Renal pelvis (tissue), 12 donors: ENCODE data around the gene TMTC4. TPM values are rescaled to one million over a fixed set of nuclear protein-coding genes. Genes with fewer than 3 reads are reported as not detected.
A peak's percentile ranks its signal among the peaks of the same experiment; 100 is the strongest.
"Not testable (repeated sequence)": the region's sequence is repeated elsewhere in the genome, so short reads cannot be mapped to it uniquely, and the experiment has no call there.

Experiments used
- DNase-seq: peaks from one replicate; pipeline ENCODE4 v3.0.0-alpha.2; 2013
- long read RNA-seq, 16 experiments: transcript quantifications; one replicate each; lab custom pipeline, GENCODE V29; 2026
- polyA plus RNA-seq, 3 donors: library from polyadenylated mRNA; unstranded; fragments of 120-200 nt; gene quantifications; one replicate each; pipeline ENCODE4 v1.2.1, GENCODE V29; 2013; ENCODE audit not compliant: insufficient read length in 3 of 3

Gene TMTC4, protein sequence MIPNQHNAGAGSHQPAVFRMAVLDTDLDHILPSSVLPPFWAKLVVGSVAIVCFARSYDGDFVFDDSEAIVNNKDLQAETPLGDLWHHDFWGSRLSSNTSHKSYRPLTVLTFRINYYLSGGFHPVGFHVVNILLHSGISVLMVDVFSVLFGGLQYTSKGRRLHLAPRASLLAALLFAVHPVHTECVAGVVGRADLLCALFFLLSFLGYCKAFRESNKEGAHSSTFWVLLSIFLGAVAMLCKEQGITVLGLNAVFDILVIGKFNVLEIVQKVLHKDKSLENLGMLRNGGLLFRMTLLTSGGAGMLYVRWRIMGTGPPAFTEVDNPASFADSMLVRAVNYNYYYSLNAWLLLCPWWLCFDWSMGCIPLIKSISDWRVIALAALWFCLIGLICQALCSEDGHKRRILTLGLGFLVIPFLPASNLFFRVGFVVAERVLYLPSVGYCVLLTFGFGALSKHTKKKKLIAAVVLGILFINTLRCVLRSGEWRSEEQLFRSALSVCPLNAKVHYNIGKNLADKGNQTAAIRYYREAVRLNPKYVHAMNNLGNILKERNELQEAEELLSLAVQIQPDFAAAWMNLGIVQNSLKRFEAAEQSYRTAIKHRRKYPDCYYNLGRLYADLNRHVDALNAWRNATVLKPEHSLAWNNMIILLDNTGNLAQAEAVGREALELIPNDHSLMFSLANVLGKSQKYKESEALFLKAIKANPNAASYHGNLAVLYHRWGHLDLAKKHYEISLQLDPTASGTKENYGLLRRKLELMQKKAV
- polyA plus RNA-seq: 10 to 100 TPM; 33.9 to 39.4 (median 35.0) TPM
- long read RNA-seq, donor 1, partial matches to known transcripts: 11 of 15 reads
- long read RNA-seq, donor 1, other reads (novel, unspliced or antisense): 0 of 15 reads
- long read RNA-seq, donor 2, partial matches to known transcripts: 19 of 25 reads
- long read RNA-seq, donor 2, other reads (novel, unspliced or antisense): 0 of 25 reads
- long read RNA-seq, donor 3, partial matches to known transcripts: 5 of 6 reads
- long read RNA-seq, donor 3, other reads (novel, unspliced or antisense): 0 of 6 reads
- long read RNA-seq, donor 4, partial matches to known transcripts: 5 of 6 reads
- long read RNA-seq, donor 4, other reads (novel, unspliced or antisense): 0 of 6 reads
- long read RNA-seq, donor 5, partial matches to known transcripts: 0 of 3 reads
- long read RNA-seq, donor 5, other reads (novel, unspliced or antisense): 0 of 3 reads
- long read RNA-seq, donor 6, partial matches to known transcripts: 5 of 10 reads
- long read RNA-seq, donor 6, other reads (novel, unspliced or antisense): 0 of 10 reads
- long read RNA-seq, donor 7, partial matches to known transcripts: 5 of 8 reads
- long read RNA-seq, donor 7, other reads (novel, unspliced or antisense): 0 of 8 reads
- long read RNA-seq, donor 8, partial matches to known transcripts: 0 of 1 reads
- long read RNA-seq, donor 8, other reads (novel, unspliced or antisense): 0 of 1 reads
- long read RNA-seq, donor 9, partial matches to known transcripts: 13 of 17 reads
- long read RNA-seq, donor 9, other reads (novel, unspliced or antisense): 0 of 17 reads
- long read RNA-seq, donor 10, partial matches to known transcripts: 16 of 18 reads
- long read RNA-seq, donor 10, other reads (novel, unspliced or antisense): 0 of 18 reads
- long read RNA-seq, donor 11, partial matches to known transcripts: 8 of 10 reads
- long read RNA-seq, donor 11, other reads (novel, unspliced or antisense): 0 of 10 reads
- long read RNA-seq, donor 12, partial matches to known transcripts: 24 of 27 reads
- long read RNA-seq, donor 12, other reads (novel, unspliced or antisense): 0 of 27 reads
- long read RNA-seq, donor 13, partial matches to known transcripts: 0 of 2 reads
- long read RNA-seq, donor 13, other reads (novel, unspliced or antisense): 0 of 2 reads
- long read RNA-seq, donor 14: 0 reads
- long read RNA-seq, donor 15: 0 reads
- long read RNA-seq, donor 16, partial matches to known transcripts: 12 of 15 reads
- long read RNA-seq, donor 16, other reads (novel, unspliced or antisense): 0 of 15 reads

- no peak for DNase-seq
Observed at GRCh38 chr13:100674572-100674871, at the start of gene TMTC4. TMTC4 (minus strand) TSS chr13:100674795; CDS start chr13:100670362, 4,433 bp downstream.

GRCh38 chr13:100722517-100722916 lies 47.9 kb upstream of the TMTC4 start:
- no peak for DNase-seq

GRCh38 chr13:100721885-100722512 lies 47.4 kb upstream of the TMTC4 start:
- DNase-seq: peak; percentile 5

- no peak for DNase-seq
Observed at GRCh38 chr13:100715604-100716003, 41.0 kb upstream of the TMTC4 start.

GRCh38 chr13:100714478-100714877 lies 39.9 kb upstream of the TMTC4 start:
- peak; percentile 8 for DNase-seq

DNA sequence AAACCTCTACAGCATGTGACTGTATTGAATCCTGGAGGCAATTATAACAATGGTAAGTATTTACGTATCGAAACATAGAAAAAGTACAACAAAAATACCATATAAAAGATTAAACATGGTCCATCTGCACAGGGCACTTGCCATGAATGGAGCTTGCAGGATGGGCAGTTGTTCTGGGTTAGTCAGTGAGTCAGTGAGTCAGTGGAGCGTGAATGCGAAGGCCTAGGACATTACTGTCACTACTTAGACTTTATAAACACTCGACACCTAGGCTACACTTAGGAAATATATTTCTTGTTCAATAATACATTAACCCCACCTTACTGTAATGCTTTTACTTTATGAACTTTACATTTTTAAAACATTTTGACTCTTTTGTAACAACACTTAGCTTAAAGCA lies 35.6 kb upstream of the TMTC4 start:
- no peak for DNase-seq

- no peak for DNase-seq
Observed at GRCh38 chr13:100707818-100708740, 33.5 kb upstream of the TMTC4 start.

DNA sequence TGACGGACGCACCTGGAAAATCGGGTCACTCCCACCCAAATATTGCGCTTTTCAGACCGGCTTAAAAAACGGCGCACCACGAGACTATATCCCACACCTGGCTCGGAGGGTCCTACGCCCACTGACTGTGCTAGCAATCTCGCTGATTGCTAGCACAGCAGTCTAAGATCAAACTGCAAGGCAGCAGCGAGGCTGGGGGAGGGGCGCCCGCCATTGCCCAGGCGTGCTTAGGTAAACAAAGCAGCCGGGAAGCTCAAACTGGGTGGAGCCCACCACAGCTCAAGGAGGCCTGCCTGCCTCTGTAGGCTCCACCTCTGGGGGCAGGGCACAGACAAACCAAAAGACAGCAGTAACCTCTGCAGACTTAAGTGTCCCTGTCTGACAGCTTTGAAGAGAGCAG lies 23.7 kb upstream of the TMTC4 start:
- DNase-seq: not testable (repeated sequence)

DNA sequence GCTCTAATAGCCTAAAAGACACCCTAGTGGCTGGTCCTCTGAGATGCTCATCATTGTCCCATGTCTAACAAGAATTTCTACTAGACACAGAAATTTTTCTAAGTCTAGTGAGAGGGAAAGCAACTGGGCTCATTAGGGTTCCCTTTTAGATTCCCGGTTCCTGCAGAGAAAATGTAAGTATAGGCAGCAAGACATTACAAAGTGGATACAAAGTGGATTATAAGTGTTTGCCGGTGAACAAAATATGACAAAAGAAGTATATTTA lies 20.8 kb upstream of the TMTC4 start:
- no peak for DNase-seq

- DNase-seq: peak; percentile 7
Observed at GRCh38 chr13:100694722-100695508, 20.3 kb upstream of the TMTC4 start.

DNA sequence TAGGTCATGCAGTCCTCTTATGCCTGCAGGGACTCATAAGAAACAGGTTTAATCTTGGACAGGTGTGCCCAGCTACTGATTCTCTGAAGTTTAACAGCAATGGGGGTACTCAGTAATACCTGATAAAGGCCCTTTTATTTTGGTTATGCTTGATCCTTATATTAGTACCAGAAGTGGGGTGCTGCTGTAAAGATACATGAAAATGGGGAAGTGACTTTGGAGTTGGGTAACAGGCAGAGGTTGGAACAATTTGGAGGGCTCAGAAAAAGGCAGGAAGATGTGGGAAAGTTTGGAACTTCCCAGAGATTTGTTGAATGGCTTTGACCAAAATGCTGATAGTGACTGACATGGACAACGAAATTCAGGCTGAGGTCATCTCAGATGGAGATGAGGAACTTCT lies 14.6 kb upstream of the TMTC4 start:
- DNase-seq: no peak

DNA sequence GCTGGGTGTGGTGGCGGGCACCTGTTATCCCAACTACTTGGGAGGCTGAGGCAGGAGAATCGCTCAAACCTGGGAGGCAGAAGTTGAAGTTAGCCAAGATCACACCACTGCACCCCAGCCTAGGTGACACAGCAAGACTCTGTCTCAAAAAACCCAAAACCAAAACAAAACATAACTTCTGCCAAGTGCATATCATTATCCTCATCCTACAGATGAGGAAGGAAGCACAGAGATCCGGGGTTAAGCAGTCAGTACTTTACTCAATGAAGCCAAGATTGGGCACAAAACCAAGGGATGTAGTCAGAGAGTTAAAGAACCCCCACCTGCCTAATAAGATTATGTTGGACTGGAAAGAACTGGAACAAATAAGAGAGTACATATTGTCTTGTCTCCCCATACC lies 5.5 kb upstream of the TMTC4 start:
- DNase-seq: no peak

DNA sequence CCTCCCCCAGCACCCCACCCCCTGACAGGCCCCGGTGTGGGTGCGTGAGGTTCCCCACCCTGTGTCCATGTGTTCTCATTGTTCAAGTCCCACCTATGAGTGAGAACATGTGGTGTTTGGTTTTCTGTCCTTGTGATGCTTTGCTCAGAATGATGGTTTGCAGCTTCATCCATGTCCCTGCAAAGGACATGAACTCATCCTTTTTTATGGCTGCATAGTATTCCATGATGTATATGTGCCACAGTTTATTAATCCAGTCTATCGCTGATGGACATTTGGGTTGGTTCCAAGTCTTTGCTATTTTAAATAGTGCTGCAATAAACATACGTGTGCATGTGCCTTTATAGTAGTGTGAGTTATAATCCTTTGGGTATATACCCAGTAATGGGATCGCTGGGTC lies 2.5 kb upstream of the TMTC4 start:
- not testable (repeated sequence) for DNase-seq

DNA sequence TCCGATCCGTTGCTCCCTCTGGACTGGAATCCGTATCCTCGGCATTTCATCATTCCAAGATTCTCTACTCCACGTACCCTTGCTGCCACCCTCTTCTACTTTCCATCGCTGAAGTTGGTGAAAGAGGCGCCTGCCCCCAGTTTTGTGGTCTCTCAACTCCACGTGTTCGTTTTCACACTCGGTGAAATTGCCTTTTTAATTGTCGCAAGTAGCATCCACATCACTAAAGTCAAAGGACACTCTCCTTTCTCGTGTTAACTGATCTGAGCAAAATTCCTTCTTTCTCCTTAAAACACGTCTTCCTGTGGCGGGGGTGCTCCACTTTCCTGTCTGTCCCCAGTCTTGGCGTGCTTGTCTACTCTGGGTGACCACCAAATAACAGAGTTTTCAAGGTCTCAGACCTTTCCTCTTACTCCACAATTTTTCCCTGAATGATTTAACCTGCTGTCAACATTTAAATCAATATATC lies 1.1 kb upstream of the TMTC4 start:
- DNase-seq: no peak

- DNase-seq: peak; percentile 98
Observed at GRCh38 chr13:100674872-100675660, 471 bp upstream of the TMTC4 start.

DNA sequence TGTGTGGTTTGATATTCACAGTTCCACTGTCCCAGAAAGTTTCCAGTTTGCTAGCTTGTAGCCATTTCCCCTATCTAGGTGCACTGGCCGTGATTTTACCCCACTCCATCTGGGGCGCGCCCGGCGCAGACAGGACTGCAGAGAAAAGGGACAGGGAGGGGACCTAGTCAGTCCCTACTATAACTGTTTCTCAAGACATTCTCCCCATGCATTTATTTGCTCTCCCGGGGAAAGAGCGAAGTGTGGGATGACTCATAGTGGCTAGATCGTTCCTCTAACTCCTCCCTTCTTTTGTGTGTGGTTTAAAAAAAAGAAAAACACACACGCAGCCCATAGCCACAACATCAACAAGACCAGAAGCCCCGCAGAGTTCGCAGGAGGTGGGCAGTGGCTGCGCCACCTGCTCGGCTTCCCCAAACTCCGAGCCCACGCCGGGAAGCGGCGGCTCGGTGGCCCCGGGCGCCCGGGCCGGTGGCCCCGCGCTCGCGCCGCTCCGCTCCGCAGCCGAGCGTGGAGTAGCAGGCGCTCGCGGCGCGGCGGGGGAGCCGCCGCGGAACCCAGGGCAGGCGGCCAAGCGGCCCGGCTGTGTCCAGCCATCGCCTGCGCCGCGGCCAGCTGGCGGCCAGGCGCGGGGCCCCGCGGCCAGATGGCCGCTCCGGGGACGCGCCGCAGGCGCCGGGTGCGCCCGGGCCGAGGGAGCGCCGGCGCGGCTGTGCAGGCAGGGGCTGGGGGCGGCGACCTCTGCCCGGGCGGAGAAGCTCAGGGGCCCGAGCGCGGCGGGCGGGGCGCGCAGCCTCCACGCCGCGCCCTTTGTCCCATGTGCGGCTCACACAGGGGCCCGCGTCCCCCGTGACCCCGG lies 653 bp downstream of the TMTC4 start:
- peak; percentile 60 for DNase-seq
